Prostate gland (tissue), 2 donors: Measurements from ENCODE around the gene PC. TPM values are rescaled to one million over a fixed set of nuclear protein-coding genes. Genes with fewer than 3 reads are reported as not detected.

Experiments used
- DNase-seq: peaks from one replicate; pipeline ENCODE4 v3.0.0-alpha.2; 2019; ENCODE audit warnings: low spot score
- H3K27ac ChIP-seq, 2 donors: fragments of 200-600 bp; sonication (generic); 2 replicates each; pipeline ENCODE4 v1.5.1; 2017 to 2019
- H3K27me3 ChIP-seq: fragments of 200-600 bp; sonication (generic); replicated peaks from 2 replicates; pipeline ENCODE4 v1.5.1; 2019; ENCODE audit not compliant: insufficient read depth
- H3K36me3 ChIP-seq, 2 donors: fragments of 200-600 bp; sonication (generic); 1 replicate in 1 of 2; 2 replicates in 1 of 2; pipeline versions ENCODE4 v1.5.1 to v1.8.1; 2017 to 2019
- H3K4me1 ChIP-seq: fragments of 200-600 bp; sonication (generic); replicated peaks from 2 replicates; pipeline ENCODE4 v1.5.1; 2019
- H3K4me3 ChIP-seq, 2 donors: fragments of 200-600 bp; sonication (generic); 2 replicates each; pipeline ENCODE4 v1.5.1; 2017 to 2019
- H3K9me3 ChIP-seq: fragments of 200-600 bp; sonication (generic); 2 replicates; pipeline ENCODE4 v1.5.1; 2017
- CTCF ChIP-seq, 4 experiments: fragments of 200-600 bp in 2 of 4; fragments of 450-650 bp in 2 of 4; sonication (generic) in 2 of 4; IDR thresholded peaks; 1 replicate in 3 of 4; 2 replicates in 1 of 4; pipeline ENCODE4 v1.5.1; 2016 to 2019; ENCODE audit warnings: antibody characterized with exemption in 4 of 4, mild to moderate bottlenecking in 2 of 4, moderate library complexity in 2 of 4
- POLR2A ChIP-seq: fragments of 450-650 bp; IDR thresholded peaks from one replicate; pipeline ENCODE4 v1.6.1; 2016; ENCODE audit warnings: antibody characterized with exemption, mild to moderate bottlenecking
- POLR2AphosphoS5 ChIP-seq: sonication (generic); formaldehyde crosslinking; IDR thresholded peaks from one replicate; pipeline ENCODE4 v1.6.1; 2017; ENCODE audit warnings: antibody characterized with exemption
- WGBS: methylation state at CpG from one replicate; pipeline ENCODE4 v1.1.5; 2018; 5-methylcytosine and 5-hydroxymethylcytosine counted together
- intact Hi-C: fragments of 100-400 bp; cut with DNase I; formaldehyde crosslinking; loops from one replicate; pipeline ENCODE4 v1.14.2; 2022
- total RNA-seq, 2 donors: library from RNA; depleted of rRNA; stranded (reverse); fragments of >200 nt; gene quantifications; one replicate each; pipeline ENCODE4 v1.1.0, GENCODE V29; 2016

Gene PC
- total RNA-seq, 2 donors from 2014 or later, result 42.8 to 43.4 TPM

- Histone ChIP-seq H3K4me1 (peaks cover 13% of the 10 kb centered on the region), H3K9me3 (no peaks in the 10 kb centered on the region), H3K27me3 (no peaks in the 10 kb centered on the region), H3K4me3 (peak overlapping the region; percentile 92 to 99), H3K36me3 (no peaks in the 10 kb centered on the region), H3K27ac (peak overlapping the region; percentile 93 to 96)
- intact Hi-C loops, result loop anchor here (5.0 kb wide), 1 partner anchor 40 kb away; no protein-coding TSS in a partner anchor
- 5% methylated on average over 10 of the region's 11 CpGs for WGBS
- no peak for DNase-seq
- TF ChIP-seq POLR2AphosphoS5 (no peak), CTCF (IDR thresholded peaks at IDR 0.05) (no peak), POLR2A (no peak)
These were observed 115.7 kb downstream of the PC start for GRCh38 chr11:66842501-66842895.

GRCh38 chr11:66841861-66842260 is 116.3 kb downstream of the PC start:
- intact Hi-C loops, result loop anchor here (5.0 kb wide), 1 partner anchor 40 kb away; no protein-coding TSS in a partner anchor
- peaks cover 13% of the 10 kb centered on the region for H3K4me1 ChIP-seq
- H3K27me3 ChIP-seq, result no peaks in the 10 kb centered on the region
- WGBS, result 88% methylated on average over 7 of the region's 7 CpGs
- DNase-seq, result no peak
- H3K9me3 ChIP-seq, result no peaks in the 10 kb centered on the region
- no peaks in the 10 kb centered on the region for H3K36me3 ChIP-seq
- no peak overlapping the region for H3K27ac ChIP-seq
- peak overlapping the region in 1 of 2 donors; percentile 92 for H3K4me3 ChIP-seq
- TF ChIP-seq CTCF (IDR thresholded peaks at IDR 0.05) (no peak), POLR2AphosphoS5 (no peak), POLR2A (no peak)

- Histone ChIP-seq H3K27me3 (no peaks in the 10 kb centered on the region), H3K4me3 (no peak overlapping the region), H3K9me3 (no peaks in the 10 kb centered on the region), H3K4me1 (peaks cover 13% of the 10 kb centered on the region), H3K27ac (no peak overlapping the region), H3K36me3 (no peaks in the 10 kb centered on the region)
- 87% methylated on average over 4 of the region's 4 CpGs for WGBS
- TF ChIP-seq POLR2A (no peak), CTCF (IDR thresholded peaks at IDR 0.05) (no peak), POLR2AphosphoS5 (no peak)
- DNase-seq, result no peak
- intact Hi-C loops, result loop anchor here (5.0 kb wide), 1 partner anchor 42 kb away; no protein-coding TSS in a partner anchor
These were observed 117.7 kb downstream of the PC start for GRCh38 chr11:66840317-66841091.

- Histone ChIP-seq H3K36me3 (no peaks in the 10 kb centered on the region), H3K4me1 (no peaks in the 10 kb centered on the region), H3K27ac (no peak overlapping the region), H3K27me3 (no peaks in the 10 kb centered on the region), H3K4me3 (no peak overlapping the region), H3K9me3 (no peaks in the 10 kb centered on the region)
- intact Hi-C loops, result no loop called here
- DNase-seq, result no peak
- WGBS, result 92% methylated on average over 12 of the region's 12 CpGs
- TF ChIP-seq POLR2AphosphoS5 (no peak), POLR2A (no peak), CTCF (IDR thresholded peaks at IDR 0.05) (no peak)
These were observed 122.3 kb downstream of the PC start for GRCh38 chr11:66835768-66836405.
